Left forelimb (tissue), 1 donor: ENCODE results near the gene NUBPL.
"Not testable (repeated sequence)": the region's sequence is repeated elsewhere in the genome, so short reads cannot be mapped to it uniquely, and the experiment has no call there.

ENCODE experiments used
- DNase-seq: peaks from one replicate; pipeline ENCODE4 v3.0.0-alpha.2; 2018; ENCODE audit warnings: low spot score

NUBPL gene

DNA sequence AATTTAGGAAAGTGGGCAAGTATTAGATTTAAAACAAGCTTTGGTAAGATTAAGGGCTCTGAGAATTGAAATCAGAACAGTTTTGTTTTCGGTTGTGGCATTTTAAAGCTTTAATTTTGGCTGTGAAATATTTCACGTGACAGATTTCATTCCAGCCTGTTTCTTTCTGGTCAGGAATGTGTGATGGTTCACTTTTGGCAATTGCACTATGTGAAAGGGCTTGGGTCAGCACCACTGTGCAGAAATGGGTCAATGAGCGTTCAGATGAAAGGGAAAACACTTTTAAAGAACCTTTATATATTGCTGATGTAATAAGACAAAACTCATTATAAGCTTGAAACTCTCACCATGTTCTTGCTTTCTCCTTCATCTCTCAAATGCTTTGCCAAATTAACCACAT is 17.1 kb downstream of the NUBPL start:
- DNase-seq: no peak

DNA sequence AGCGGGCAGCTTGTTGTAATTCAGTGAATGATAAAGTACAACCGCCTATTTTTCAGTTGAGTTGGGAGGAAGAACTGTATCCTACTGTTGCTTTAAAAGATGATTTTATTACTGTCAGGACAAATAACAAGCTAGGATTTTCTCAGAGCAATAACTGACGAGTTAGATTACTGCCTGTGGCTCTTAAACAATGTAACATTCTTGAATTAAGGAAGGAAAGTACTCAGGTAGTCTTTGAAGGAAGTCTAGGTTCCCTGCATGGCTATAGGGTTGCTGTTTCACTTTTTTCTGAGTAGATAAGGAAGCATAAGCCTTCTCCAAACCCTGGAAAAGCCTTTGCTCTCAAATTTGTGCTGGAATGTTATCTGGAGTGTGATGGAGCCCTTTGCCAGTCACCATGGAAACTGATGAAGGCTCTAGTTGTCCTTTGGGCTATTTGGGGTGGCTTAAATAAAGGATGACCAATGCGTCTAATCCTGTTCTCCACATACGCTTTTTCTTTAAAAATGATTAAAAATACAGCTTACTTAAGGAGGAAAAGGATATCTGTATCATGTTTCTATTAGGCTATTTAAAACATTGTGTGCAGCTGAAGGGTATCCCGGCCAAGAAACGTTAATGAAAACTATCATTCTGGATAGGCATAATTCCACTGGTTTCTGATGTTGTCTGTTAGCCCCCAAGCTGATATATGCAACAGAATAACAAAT is 17.7 kb downstream of the NUBPL start:
- DNase-seq: no peak

DNA sequence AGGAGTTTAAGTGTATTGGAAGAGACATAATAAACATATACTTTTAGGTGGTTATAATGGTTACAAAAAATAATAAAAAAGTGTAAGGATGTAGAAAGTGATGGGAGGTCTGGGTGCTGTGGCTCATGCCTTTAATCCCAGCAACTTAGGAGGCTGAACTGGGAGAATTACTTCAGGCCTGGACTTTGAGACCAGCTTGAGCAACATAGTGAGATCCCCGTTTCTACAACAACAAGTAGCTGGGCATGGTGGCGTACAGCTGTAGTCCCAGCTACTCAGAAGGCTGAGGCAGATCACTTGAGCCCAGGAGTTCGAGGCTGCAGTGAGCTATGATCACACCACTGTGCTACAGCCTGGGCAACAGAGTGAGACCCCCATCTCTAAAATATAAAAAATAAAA is 19.0 kb downstream of the NUBPL start:
- no peak for DNase-seq

DNA sequence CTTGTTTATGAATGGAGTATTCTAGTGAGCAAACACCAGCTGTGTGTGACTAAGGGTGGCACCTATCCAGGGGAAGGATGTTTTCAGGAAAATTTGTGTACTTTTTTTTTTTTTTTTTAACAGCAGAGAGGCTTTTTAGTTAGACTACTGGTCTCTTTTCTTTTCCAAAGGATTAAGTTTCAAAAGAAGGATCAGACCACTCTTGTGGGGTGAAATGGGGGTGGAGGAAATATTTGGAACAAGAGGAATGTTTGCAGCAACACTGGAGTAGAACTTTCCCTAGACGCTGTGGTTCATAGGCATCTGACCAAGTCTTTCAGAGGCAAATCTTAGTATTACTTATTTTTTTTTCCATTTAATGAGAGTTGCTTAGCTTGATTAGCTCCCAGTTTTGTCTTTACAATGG is 21.1 kb downstream of the NUBPL start:
- DNase-seq: no peak

DNA sequence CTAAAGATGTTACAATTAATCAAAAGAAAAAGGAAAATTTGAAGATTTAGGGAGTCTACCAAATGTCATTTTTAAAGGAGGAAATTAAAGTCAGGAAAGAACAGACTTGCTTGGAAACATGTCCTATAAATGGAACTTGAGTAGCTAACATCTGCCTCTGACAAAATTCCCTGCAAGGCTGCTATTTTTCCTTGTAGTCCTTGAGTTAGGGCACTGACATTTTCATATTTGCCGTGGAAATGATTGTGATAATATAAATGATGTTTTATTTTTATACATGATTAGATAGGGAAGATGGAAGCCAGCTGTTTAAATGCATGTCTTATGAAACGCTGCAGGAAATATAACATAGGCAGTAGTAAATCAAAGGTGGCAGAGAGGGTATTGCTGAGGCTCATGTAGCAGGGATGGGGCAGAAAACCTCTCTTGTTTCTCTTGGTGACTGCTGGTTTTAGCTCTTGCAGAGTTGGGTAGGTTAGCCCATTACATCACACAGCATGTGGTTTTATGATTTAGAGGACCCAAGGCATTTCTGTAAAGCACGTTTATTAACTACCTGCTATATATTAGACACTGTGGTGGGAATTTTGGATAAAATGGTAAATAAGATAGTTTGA is 21.7 kb downstream of the NUBPL start:
- no peak for DNase-seq

DNA sequence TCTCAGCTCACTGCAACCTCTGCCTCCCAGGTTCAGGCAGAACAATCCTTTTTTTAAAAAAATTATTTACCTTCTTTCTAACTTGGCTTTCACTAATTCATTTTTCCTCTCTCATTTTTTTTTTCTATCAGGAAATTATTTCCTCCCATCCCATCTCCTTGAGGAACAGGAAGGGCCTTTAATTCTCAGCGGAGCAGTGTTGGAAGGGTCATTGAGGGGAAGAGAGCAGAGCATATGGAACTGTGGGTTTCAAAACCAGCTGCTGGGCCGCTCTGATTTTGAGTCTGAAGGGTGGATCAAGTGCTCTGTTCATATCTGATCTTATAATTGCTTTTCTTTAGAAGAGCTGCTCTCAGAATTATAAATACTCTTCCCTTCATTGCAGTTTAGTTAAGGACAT is 29.0 kb downstream of the NUBPL start:
- no peak for DNase-seq

DNA sequence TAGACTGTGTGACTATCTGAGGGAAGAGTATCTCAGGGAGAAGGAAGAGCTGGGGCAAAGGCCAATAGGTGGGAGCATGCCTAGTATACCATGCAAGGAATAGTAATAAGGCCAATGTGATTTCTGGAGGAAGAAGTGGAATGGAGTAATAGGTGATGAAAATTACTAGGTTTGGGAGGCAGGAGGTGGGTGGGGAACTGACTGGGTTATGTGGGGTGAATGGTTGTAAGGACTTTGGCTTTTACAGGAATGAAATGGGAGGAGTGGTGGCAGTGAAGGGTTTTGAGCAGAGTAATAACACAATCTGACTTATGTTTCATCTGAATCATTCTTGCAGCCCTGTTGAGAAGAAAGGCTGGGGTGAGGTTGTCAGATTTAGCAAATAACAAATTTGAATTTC is 30.9 kb downstream of the NUBPL start:
- DNase-seq: no peak

DNA sequence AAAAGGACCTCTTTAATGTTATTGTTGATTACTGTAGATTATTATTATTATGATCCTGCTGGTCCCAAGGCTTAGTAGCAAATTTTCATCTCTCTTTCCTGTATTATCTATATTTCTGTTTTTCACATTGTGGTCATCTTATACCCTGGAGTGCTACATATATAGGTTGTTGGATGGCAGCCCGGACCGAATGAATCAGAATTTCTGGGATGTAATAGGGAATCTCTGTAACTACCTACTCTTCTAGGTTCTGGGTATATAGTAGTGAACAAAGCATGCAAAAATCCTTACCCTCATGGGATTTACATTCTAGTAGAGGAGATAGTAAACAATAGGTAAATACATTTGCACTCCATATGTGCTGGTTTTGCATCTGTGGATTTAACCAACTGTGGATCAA is 31.4 kb downstream of the NUBPL start:
- DNase-seq: no peak

DNA sequence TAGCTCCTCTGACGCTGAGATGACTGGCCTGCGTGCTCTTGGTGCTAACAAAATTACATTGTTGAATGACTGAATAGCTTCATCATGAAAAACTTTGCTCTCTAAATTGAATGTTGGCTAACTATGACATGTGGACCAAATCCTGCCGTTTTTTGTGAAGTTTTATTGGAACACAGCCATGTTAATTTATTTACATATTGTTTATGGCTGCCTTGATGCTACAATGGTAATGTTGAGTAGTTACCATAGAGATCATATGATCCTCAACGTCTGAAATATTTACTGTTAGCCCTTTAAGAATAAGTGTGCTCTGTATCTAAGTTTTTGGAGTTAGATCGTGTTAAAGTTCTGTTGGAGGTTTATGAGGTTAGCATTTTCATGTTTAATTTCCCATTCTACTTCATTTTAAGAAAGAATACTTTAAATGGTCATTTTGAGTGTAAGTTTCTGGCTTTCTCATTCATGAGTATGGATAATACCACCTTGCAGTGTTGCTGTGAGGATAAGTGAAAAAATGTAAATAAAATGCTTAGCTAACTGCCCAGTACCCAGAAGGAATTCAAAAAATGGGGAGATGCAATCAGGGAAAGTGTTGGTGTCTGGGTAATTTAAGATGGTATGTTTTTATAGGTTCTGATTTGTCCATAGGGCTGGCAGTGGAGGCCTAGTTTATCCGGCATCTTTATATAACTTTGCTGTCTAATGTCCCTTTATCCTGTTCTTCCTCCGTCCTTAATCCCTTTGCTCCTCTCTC is 35.3 kb downstream of the NUBPL start:
- DNase-seq: no peak

DNA sequence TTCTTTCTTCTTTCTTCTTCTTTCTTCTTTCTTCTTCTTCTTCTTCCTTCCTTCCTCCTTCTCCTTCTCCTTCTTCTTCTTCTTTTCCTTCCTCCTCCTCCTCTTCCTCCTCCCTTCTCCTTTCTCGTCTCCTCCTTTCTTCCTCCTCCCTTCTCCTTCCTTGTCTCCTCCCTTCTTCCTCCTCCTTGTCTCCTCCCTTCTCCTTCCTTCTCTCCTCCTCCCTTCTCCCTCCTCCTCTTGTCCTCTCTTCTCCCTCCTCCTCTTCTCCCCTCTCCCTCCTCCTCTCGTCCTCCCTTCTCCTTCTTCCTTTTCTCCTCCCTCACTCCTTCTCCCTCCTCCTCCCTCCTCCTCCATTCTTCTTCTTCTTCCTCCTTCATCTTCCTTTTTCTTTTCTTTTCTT is 44.5 kb downstream of the NUBPL start:
- DNase-seq: no peak

DNA sequence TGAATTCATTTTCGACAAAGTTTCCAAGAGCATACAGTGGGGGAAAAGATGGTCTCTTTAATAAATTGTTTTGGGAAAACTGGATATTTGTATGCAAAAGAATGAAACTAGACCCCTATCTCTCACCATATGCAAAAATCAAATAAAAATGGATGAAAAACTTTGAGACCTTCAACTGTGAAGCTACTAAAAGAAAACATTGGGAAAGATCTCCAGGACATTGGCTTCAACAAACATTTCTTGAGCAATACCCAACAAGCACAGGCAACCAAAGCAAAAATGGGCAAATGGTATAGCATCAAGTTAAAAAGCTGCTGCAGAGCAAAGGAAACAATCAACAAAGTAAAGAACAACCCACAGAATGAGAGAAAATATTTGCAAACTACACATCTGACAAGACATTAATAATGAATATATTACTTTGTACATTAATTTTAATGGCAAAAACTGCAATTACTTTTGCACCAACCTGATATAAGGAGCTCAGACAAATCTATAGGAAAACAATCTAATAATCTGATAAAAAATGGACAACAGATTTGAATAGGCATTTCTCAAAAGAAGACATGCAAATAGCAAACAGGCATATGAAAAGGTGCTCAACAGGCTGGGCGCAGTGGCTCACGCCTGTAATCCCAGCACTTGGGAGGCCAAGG is 50.7 kb downstream of the NUBPL start:
- DNase-seq: no peak

DNA sequence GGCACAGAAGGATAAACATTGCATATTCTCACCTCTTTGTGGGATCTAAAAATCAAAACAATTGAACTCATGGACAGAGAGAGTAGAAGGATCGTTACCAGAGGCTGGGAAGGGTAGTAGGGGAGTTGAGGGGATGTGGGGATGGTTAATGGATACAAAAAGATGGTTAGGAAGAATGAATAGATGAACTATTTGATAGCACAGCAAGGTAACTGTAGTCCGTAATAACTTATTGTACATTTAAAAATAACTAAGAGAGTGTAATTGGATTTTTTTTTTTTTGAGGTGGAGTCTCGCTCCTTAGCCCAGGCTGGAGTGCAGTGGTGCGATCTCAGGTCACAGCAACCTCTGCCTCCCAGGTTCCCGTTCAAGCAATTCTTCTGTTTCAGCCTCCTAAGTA is 52.0 kb downstream of the NUBPL start:
- no peak for DNase-seq

DNA sequence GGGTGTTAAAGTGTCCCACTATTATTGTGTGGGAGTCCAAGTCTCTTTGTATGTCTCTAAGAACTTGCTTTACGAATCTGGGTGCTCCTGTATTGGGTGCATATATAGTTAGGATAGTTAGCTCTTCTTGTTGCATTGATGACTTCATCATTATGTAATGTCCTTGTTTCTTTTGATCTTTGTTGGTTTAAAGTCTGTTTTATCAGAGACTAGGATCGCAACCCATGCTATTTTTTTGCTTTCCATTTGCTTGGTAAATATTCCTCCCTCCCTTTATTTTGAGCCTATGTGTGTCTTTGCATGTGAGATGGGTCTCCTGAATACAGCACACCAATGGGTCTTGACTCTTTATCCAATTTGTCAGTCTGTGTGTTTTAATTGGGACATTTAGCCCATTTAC is 57.7 kb downstream of the NUBPL start:
- not testable (repeated sequence) for DNase-seq

DNA sequence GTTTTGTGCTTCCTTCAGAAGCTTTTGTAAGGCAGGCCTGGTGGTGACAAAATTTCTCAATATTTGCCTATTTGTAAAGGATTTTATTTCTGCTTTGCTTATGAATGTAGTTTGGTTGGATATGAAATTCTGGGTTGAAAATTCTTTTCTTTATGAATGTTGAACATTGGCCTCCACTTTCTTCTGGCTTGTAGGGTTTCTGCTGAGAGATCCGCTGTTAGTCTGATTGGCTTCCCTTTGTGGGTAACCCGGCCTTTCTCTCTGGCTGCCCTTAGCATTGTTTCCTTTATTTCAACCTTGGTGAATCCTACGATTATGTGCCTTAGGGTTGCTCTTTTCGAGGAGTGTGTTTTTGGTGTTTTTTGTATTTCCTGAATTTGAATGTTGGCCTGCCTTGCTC is 58.2 kb downstream of the NUBPL start:
- DNase-seq: no peak

DNA sequence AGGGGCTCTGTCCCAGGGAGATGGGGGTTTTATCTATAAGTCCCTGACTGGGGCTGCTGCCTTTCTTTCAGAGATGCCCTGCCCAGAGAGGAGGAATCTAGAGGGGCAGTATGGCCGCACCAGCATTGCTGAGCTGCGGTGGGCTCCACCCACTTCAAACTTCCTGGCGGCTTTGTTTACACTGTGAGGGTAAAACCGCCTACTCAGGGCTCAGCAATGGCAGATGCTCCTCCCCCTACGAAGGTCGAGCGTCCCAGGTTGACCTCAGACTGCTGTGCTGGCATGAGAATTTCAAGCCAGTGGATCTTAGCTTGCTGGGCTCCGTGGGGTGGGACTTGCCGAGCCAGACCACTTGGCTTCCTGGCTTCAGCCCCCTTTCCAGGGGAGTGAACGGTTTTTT is 59.7 kb downstream of the NUBPL start:
- DNase-seq: not testable (repeated sequence)

DNA sequence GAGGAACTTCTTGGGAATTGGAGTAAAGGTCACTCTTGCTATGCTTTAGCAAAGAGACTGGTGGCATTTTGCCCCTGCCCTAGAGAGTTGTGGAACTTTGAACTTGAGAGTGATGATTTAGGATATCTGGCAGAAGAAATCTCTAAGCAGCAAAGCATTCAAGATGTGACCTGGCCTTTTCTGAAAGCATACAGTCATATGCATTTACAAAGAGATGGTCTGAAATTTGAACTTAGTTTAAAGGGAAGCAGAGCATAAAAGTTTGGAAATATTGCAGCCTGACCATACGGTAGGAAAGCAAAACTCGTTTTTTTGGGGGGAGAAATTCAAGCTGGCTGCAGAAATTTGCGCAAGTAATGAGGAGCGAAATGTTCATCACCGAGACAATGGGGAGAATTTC is 60.9 kb downstream of the NUBPL start:
- no peak for DNase-seq

DNA sequence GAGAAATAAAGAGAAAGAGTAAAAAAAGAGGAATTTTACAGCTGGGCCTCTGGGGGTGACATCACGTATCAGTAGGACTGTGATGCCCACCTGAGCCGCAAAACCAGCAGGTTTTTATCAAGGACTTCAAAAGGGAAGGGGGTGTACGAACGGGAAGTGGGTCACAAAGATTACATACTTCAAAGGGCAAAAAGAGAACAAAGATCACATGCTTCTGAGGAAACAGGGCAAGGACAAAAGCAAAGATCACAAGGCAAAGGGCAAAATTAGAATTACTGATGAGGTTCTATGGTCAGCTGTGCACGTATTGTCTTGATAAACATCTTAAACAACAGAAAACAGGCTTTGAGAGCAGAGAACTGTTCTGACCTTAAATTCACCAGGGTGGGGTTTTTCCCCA is 91.7 kb downstream of the NUBPL start:
- DNase-seq: not testable (repeated sequence)

DNA sequence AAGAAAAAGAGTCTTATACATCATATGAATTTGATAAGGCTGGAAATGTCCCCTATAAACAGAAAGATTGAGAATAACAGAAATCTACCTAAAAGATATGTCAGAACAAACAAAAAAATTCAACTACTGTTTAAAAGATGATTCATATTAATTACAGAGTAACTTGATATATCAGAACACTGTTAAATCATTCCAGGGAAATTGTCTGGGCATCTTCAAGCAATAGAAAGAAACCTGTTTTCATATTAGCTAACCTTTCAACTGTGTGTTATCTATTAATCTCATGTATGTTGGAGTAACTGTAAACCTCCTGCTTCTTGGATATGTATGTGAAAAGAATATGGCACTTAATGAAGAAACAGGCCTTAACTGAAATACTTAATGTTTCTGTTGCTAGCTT is 96.7 kb downstream of the NUBPL start:
- DNase-seq: no peak

DNA sequence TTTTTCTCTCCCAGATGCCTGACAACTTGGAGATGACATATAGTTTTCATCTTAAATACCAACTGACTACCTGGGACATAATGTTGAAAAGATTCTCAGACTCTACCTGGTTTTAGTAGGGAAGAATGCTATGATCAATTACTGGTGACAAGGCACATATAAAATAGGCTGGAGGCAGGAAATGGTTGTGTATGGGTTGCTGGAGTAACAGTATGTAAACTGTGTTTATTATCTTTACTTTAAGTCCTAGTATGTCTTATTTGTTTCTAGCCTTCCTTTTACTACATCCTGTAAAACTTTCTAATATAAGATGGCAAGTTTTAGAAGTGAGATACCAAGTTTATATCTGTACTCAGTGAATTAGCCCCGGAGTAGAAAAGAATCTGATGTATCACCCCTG is 98.1 kb downstream of the NUBPL start:
- no peak for DNase-seq

DNA sequence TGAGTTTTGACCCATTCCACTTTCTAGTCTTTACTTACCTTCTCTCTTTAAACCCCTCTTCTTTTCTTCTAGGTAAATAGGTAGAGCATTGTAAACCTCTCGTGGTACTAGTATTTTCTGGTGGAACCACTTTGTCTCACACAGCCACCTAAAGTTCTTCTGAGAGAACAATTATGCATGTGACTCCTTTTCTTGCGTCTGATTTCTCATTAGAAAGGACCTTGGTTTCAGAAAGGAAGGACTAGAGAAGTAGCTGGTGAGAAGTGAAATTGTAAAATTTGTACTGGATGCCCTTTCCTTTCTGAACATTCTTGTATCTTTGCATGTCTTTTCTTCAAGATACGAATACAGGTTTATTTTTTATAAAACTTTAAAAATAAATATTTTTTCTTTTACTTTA is 99.0 kb downstream of the NUBPL start:
- DNase-seq: no peak

DNA sequence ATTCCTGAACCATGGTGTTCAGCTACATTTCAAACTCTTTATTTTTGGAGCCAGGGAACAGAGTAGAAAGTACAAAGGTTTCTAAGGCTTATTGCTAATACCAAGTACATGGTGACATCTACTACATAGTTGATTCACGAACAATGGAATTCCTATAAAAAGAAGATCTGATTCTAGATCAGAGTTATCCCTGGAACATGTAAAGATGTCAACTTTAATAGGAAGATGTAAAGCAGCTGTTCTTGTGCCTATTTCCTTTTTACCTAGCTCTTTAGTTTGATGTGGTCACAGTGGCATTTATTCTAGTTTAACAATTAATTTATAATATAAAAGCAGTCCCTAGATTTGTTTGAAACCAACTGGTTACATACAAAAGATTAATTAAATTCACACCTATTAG is 99.5 kb downstream of the NUBPL start:
- no peak for DNase-seq

DNA sequence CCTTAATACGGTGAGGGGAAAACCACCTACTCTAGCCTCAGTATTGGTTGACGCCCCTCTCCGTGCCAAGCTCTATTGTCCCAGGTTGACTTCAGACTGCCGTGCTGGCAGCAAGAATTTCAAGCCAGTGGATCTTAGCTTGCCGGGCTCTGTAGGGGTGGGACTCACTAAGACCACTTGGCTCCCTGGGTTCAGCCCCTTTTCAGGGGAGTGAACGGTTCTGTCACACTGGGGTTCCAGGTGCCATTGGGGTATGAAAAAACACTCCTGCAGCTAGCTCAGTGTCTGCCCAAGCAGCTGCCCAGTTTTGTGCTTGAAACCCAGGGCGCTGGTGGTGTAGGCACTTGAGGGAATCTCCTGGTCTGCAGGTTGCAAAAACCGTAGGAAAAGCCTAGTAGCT is 107.1 kb downstream of the NUBPL start:
- DNase-seq: no peak

DNA sequence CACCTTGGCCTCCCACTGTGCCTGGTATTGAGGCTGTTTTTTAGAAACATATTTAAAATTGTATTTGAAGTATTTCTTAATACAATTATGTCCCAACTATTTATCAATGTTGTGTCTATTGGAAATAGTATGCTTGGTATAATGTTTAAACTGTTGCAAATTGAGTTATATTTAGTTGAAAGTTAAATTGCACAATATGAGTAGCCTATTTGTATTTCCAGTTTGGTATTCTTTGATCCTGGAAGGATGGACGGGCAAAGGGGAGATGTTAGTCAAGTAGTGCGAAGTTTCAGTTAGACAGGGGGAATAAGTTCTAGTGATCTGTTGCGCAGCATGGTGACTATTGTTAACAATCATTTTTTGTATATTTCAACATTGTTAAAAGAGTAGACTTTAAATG is 111.5 kb downstream of the NUBPL start:
- no peak for DNase-seq
